Measurements from ENCODE around the gene GLG1.

DNA sequence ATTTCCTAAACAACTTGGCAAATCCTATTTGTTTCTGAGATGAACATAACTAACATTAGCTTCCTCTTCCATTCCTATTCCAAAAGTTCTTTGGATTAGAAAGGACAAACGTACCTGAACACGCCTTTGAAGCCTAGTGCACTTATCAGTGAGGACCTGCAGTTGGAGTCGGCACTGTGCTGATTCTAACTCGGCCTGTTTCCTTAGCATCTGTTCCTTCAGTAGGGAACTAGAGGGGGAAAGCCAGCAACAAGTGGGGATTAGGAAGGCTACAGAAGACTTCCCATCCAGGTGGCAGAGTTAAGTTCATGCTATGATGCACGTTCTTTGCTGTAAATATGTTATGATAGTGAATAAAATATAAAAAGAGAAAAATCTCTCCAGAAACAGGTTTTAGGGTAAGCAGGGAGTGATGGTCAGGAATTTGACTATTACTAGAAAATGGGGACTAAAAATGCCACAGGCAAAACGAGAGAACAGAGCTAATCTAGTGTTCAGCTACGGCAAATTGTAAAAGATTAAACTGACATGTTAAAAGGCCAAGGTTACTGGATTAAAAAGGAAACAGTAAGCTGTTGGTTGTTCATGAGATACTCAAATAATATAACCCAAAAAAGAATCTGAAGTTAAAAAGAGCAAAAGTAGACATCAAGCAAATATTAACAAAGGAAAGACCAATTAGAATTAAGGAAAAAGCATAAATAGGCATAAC lies 31.0 kb upstream of the GLG1 start:
- TF ChIP-seq, protein P1, sequence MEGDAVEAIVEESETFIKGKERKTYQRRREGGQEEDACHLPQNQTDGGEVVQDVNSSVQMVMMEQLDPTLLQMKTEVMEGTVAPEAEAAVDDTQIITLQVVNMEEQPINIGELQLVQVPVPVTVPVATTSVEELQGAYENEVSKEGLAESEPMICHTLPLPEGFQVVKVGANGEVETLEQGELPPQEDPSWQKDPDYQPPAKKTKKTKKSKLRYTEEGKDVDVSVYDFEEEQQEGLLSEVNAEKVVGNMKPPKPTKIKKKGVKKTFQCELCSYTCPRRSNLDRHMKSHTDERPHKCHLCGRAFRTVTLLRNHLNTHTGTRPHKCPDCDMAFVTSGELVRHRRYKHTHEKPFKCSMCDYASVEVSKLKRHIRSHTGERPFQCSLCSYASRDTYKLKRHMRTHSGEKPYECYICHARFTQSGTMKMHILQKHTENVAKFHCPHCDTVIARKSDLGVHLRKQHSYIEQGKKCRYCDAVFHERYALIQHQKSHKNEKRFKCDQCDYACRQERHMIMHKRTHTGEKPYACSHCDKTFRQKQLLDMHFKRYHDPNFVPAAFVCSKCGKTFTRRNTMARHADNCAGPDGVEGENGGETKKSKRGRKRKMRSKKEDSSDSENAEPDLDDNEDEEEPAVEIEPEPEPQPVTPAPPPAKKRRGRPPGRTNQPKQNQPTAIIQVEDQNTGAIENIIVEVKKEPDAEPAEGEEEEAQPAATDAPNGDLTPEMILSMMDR (IDR thresholded peaks at IDR 0.05; ENCODE audit: borderline replicate concordance, extremely low read depth, low read length, poor library complexity, severe bottlenecking) = no peak
- no peak for TF ChIP-seq EZH2 (IDR thresholded peaks at IDR 0.05; ENCODE audit: borderline replicate concordance, low read depth, low read length, severe bottlenecking)

Data from DND-41 (cell line).